Measurements from ENCODE around the gene SGCD.

SGCD gene

GRCh38 chr5:156735477-156735876 lies 408.5 kb downstream of the SGCD start:
- TF ChIP-seq CTCF (IDR thresholded peaks at IDR 0.05; ENCODE audit: control insufficient read depth, extremely low read depth, insufficient read depth), result no peak
- no peak for DNase-seq (ENCODE audit: low read depth)

GRCh38 chr5:156741516-156741915 lies 414.6 kb downstream of the SGCD start:
- H3K4me3 ChIP-seq (ENCODE audit: low read depth, low read length), result no peak overlapping the region
- DNase-seq (ENCODE audit: low read depth), result no peak
- TF ChIP-seq CTCF (IDR thresholded peaks at IDR 0.05; ENCODE audit: control insufficient read depth, extremely low read depth, insufficient read depth), result no peak

More at GRCh38 chr5:156735477-156735876, 408.5 kb downstream of the SGCD start:
- no peak overlapping the region for H3K4me3 ChIP-seq (ENCODE audit: low read depth, low read length)

GRCh38 chr5:156753846-156754245 lies 426.9 kb downstream of the SGCD start:
- DNase-seq (ENCODE audit: low read depth), result no peak
- H3K4me3 ChIP-seq (ENCODE audit: low read depth, low read length), result no peak overlapping the region

GRCh38 chr5:156755421-156756087 lies 428.6 kb downstream of the SGCD start:
- DNase-seq (ENCODE audit: low read depth), result no peak

More at GRCh38 chr5:156753846-156754245, 426.9 kb downstream of the SGCD start:
- TF ChIP-seq CTCF (IDR thresholded peaks at IDR 0.05; ENCODE audit: control insufficient read depth, extremely low read depth, insufficient read depth), result no peak

GRCh38 chr5:156758011-156758791 lies 431.2 kb downstream of the SGCD start:
- no peak for DNase-seq (ENCODE audit: low read depth)
- no peak for TF ChIP-seq CTCF (IDR thresholded peaks at IDR 0.05; ENCODE audit: control insufficient read depth, extremely low read depth, insufficient read depth)
- H3K4me3 ChIP-seq (ENCODE audit: low read depth, low read length), result no peak overlapping the region

More at GRCh38 chr5:156755421-156756087, 428.6 kb downstream of the SGCD start:
- no peak for TF ChIP-seq CTCF (IDR thresholded peaks at IDR 0.05; ENCODE audit: control insufficient read depth, extremely low read depth, insufficient read depth)
- no peak overlapping the region for H3K4me3 ChIP-seq (ENCODE audit: low read depth, low read length)

GRCh38 chr5:156759156-156759555 lies 432.2 kb downstream of the SGCD start:
- no peak for TF ChIP-seq CTCF (IDR thresholded peaks at IDR 0.05; ENCODE audit: control insufficient read depth, extremely low read depth, insufficient read depth)

More at GRCh38 chr5:156759156-156759555, 432.2 kb downstream of the SGCD start:
- no peak overlapping the region for H3K4me3 ChIP-seq (ENCODE audit: low read depth, low read length)
- no peak for DNase-seq (ENCODE audit: low read depth)
